ENCODE results near the gene CADM3.

DNA sequence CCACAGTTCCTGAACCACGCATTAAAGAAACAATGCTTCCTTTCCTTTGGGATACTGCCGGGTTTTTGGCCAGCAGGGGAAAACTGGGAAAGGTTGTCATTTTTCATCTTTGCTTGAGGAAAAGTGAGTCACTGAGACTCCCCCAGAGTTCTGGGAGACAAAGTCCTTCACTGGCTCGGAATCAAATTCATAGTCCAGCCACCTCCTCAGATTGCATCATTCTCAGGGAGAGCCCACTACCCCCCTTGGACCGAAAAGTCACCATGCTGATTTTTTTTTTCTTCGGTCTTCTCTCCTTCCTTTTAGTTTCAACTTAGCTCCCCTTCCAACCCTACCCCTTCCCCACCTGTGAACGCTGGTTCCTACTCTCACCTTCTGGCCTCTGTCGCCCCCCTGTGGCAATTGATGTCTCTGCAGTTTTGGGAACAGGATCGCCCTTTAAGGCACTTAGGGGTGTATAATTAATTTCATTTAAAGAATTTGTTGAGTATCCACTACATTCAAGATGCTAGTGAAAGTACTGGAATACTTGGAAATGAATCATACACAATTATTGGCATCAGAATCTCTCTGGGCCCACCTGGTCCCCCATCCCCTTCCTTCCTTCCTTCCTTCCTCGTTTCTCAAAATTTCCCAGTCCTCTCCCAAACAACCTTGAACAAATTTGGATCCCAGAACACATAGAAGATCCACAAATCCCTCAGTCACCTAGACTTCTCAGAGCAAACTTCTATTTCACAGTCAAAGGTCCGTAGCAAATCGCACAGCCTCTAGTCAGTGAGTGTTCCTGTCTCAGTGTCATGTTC, 40.1 kb downstream of the CADM3 start:
- no peak for TF ChIP-seq ZNF274 (IDR thresholded peaks at IDR 0.05; ENCODE audit: low read depth, low read length)
- no peak for TF ChIP-seq YY1 (IDR thresholded peaks at IDR 0.05; ENCODE audit: insufficient read depth, insufficient read length)

Measured in NT2/D1 (cell line).